SU-DHL-6 (cell line): ENCODE results near the gene RGS7.

Experiments
- H2AFZ ChIP-seq: fragments of 200-600 bp; sonication (generic); 2 replicates; pipeline ENCODE4 v1.6.1; 2014; ENCODE audit warnings: low read depth, mild to moderate bottlenecking, moderate library complexity, mixed read lengths, antibody characterized with exemption, low read length; ENCODE audit not compliant: severe bottlenecking
- H3F3A ChIP-seq: fragments of 200-600 bp; shearing (Covaris generic); 2 replicates; pipeline ENCODE4 v1.6.0; 2016; ENCODE audit warnings: antibody characterized with exemption, mild to moderate bottlenecking; ENCODE audit not compliant: insufficient read depth
- H3K27ac ChIP-seq: fragments of 200-600 bp; sonication (generic); 2 replicates; pipeline ENCODE4 v1.5.1; 2016; ENCODE audit warnings: low read depth, mild to moderate bottlenecking, low read length, moderate library complexity, mixed read lengths
- H3K27me3 ChIP-seq: fragments of 200-600 bp; sonication (generic), shearing (Covaris generic); 2 replicates; pipeline ENCODE4 v1.6.0; 2014; ENCODE audit warnings: mild to moderate bottlenecking, low read length
- H3K36me3 ChIP-seq: fragments of 200-600 bp; sonication (generic); 2 replicates; pipeline ENCODE4 v1.6.1; 2014; ENCODE audit warnings: mild to moderate bottlenecking, low read length, mixed read lengths
- H3K4me2 ChIP-seq: fragments of 300-600, 200-600 bp; shearing (Covaris generic), sonication (generic); 2 replicates; pipeline ENCODE4 v1.6.0; 2014; ENCODE audit warnings: low read length, low read depth, mild to moderate bottlenecking; ENCODE audit not compliant: poor library complexity, severe bottlenecking
- H3K4me3 ChIP-seq: fragments of 200-600 bp; sonication (generic); 2 replicates; pipeline ENCODE4 v1.5.1; 2014; ENCODE audit warnings: antibody characterized with exemption, low read length, mild to moderate bottlenecking, mixed read lengths; ENCODE audit not compliant: insufficient read depth, poor library complexity, severe bottlenecking
- H3K79me2 ChIP-seq: fragments of 200-600 bp; sonication (generic); 2 replicates; pipeline ENCODE4 v1.6.1; 2014; ENCODE audit warnings: mild to moderate bottlenecking, low read length, moderate library complexity; ENCODE audit not compliant: insufficient read depth
- H3K9ac ChIP-seq: fragments of 200-600 bp; sonication (generic); 2 replicates; pipeline ENCODE4 v1.7.0; 2014; ENCODE audit warnings: mild to moderate bottlenecking, low read length
- H3K9me2 ChIP-seq: fragments of 200-600 bp; sonication (generic); replicated peaks from 2 replicates; pipeline ENCODE4 v1.6.1; 2014; ENCODE audit warnings: low read length; ENCODE audit not compliant: insufficient read depth
- H3K9me3 ChIP-seq: fragments of 200-600 bp; sonication (generic); 2 replicates; pipeline ENCODE4 v1.6.1; 2014; ENCODE audit warnings: low read length, mixed read lengths; ENCODE audit not compliant: insufficient read depth
- H4K20me1 ChIP-seq: fragments of 200-600 bp; sonication (generic); 2 replicates; pipeline ENCODE4 v1.6.1; 2014; ENCODE audit warnings: low read depth, mild to moderate bottlenecking, antibody characterized with exemption, low read length, moderate library complexity, mixed read lengths
- CTCF ChIP-seq: fragments of 200-600 bp; sonication (generic); IDR thresholded peaks from one replicate; pipeline ENCODE4 v1.5.1; 2017; ENCODE audit warnings: antibody characterized with exemption, mild to moderate bottlenecking, low read length, moderate library complexity; ENCODE audit not compliant: insufficient read depth, poor library complexity, severe bottlenecking
- EZH2phosphoT487 ChIP-seq: fragments of 200-600 bp; sonication (generic), shearing (Covaris generic); conservative IDR thresholded peaks from 2 replicates; pipeline ENCODE4 v1.6.1; 2018; ENCODE audit warnings: mild to moderate bottlenecking, antibody characterized with exemption, low read length, moderate library complexity, mixed read lengths

The RGS7 gene

GRCh38 chr1:240967070-240967724 is 389.8 kb downstream of the RGS7 start:
- Histone ChIP-seq H3K36me3 (no peaks in the 10 kb centered on the region), H3K4me3 (no peak overlapping the region), H3K9ac (no peak overlapping the region), H3F3A (no peaks in the 10 kb centered on the region), H3K9me2 (no peaks in the 10 kb centered on the region), H3K4me2 (no peak overlapping the region), H3K27me3 (no peaks in the 10 kb centered on the region), H3K27ac (no peak overlapping the region), H2AFZ (no peak overlapping the region), H3K9me3 (no peaks in the 10 kb centered on the region), H4K20me1 (no peaks in the 10 kb centered on the region), H3K79me2 (no peaks in the 10 kb centered on the region)
- TF ChIP-seq CTCF (no peak), EZH2phosphoT487 (no peak)

GRCh38 chr1:240965581-240966091 is 391.4 kb downstream of the RGS7 start:
- Histone ChIP-seq H3F3A (no peaks in the 10 kb centered on the region), H3K4me2 (no peak overlapping the region), H4K20me1 (no peaks in the 10 kb centered on the region), H3K9me2 (no peaks in the 10 kb centered on the region), H3K27ac (no peak overlapping the region), H3K9me3 (no peaks in the 10 kb centered on the region), H2AFZ (no peak overlapping the region), H3K4me3 (no peak overlapping the region), H3K36me3 (no peaks in the 10 kb centered on the region), H3K27me3 (no peaks in the 10 kb centered on the region), H3K79me2 (no peaks in the 10 kb centered on the region), H3K9ac (no peak overlapping the region)
- TF ChIP-seq CTCF = no peak
- no peak for TF ChIP-seq EZH2phosphoT487

- H2AFZ ChIP-seq = no peak overlapping the region
- H3K27ac ChIP-seq = no peak overlapping the region
- H3K36me3 ChIP-seq = no peaks in the 10 kb centered on the region
- H3K79me2 ChIP-seq = no peaks in the 10 kb centered on the region
- no peak overlapping the region for H3K4me3 ChIP-seq
- H3K27me3 ChIP-seq = no peaks in the 10 kb centered on the region
- H3F3A ChIP-seq = no peaks in the 10 kb centered on the region
- no peaks in the 10 kb centered on the region for H3K9me3 ChIP-seq
- H3K4me2 ChIP-seq = no peak overlapping the region
- no peak overlapping the region for H3K9ac ChIP-seq
- TF ChIP-seq CTCF (no peak), EZH2phosphoT487 (no peak)
- H4K20me1 ChIP-seq = no peaks in the 10 kb centered on the region
- no peaks in the 10 kb centered on the region for H3K9me2 ChIP-seq
Measured at GRCh38 chr1:240962086-240962485, 394.9 kb downstream of the RGS7 start.
